ENCODE data around the gene CD151.

Gene CD151

GRCh38 chr11:843818-844692 lies 11.3 kb downstream of the CD151 start:
- no peak for DNase-seq

GRCh38 chr11:844693-845644 lies 12.2 kb downstream of the CD151 start:
- no peak for DNase-seq

- DNase-seq: no peak
Measured at GRCh38 chr11:845872-846495, 13.2 kb downstream of the CD151 start.

GRCh38 chr11:846496-847098 lies 13.8 kb downstream of the CD151 start:
- DNase-seq: no peak

- DNase-seq: no peak
Measured at GRCh38 chr11:847876-848275, 15.1 kb downstream of the CD151 start.

GRCh38 chr11:848380-848931 lies 15.7 kb downstream of the CD151 start:
- DNase-seq: peak; percentile 69

GRCh38 chr11:849104-849824 lies 16.5 kb downstream of the CD151 start:
- DNase-seq: no peak

GRCh38 chr11:849951-850774 lies 17.4 kb downstream of the CD151 start:
- no peak for DNase-seq

GRCh38 chr11:850775-851763 lies 18.3 kb downstream of the CD151 start:
- DNase-seq: no peak

- no peak for DNase-seq
Measured at GRCh38 chr11:852762-853161, 20.0 kb downstream of the CD151 start.

- no peak for DNase-seq
Measured at GRCh38 chr11:853682-854448, 21.1 kb downstream of the CD151 start.

GRCh38 chr11:854601-855329 lies 22.0 kb downstream of the CD151 start:
- DNase-seq: no peak

- DNase-seq: no peak
Measured at GRCh38 chr11:855330-855674, 22.6 kb downstream of the CD151 start.

GRCh38 chr11:855796-856195 lies 23.0 kb downstream of the CD151 start:
- DNase-seq: no peak

- DNase-seq: no peak
Measured at GRCh38 chr11:856397-856796, 23.6 kb downstream of the CD151 start.

GRCh38 chr11:858053-858761 lies 25.5 kb downstream of the CD151 start:
- no peak for DNase-seq

GRCh38 chr11:858762-859339 lies 26.1 kb downstream of the CD151 start:
- DNase-seq: no peak
